PFSK-1 (cell line): ENCODE results near the gene SERPINB10.

Experiments used
- FOXP2 ChIP-seq: optimal IDR thresholded peaks from 2 replicates; pipeline ENCODE3; 2011; ENCODE audit warnings: borderline replicate concordance, control low read depth, inconsistent platforms; ENCODE audit not compliant: insufficient read depth; ENCODE audit errors: extremely low read length, extremely low read depth
- POLR2AphosphoS5 ChIP-seq: IDR thresholded peaks from 2 replicates; pipeline ENCODE4 v1.6.1; 2012; ENCODE audit warnings: low read depth, mild to moderate bottlenecking, control low read depth, low read length, moderate library complexity
- REST ChIP-seq, 2 experiments: IDR thresholded peaks; 2 replicates each; pipeline versions ENCODE4 v1.6.1 to v1.8.0; 2011 to 2012; ENCODE audit warnings: low read depth in 2 of 2, low read length in 2 of 2, control low read depth in 1 of 2, inconsistent platforms in 1 of 2, mild to moderate bottlenecking in 1 of 2, moderate library complexity in 1 of 2; ENCODE audit not compliant: insufficient read depth in 1 of 2
- SIN3A ChIP-seq: IDR thresholded peaks from 2 replicates; pipeline ENCODE4 v1.6.1; 2012; ENCODE audit warnings: mild to moderate bottlenecking, low read length, moderate library complexity, borderline replicate concordance; ENCODE audit not compliant: insufficient read depth
- TAF1 ChIP-seq: IDR thresholded peaks from 2 replicates; pipeline ENCODE4 v1.6.1; 2012; ENCODE audit warnings: low read length, control low read depth, borderline replicate concordance; ENCODE audit not compliant: insufficient read depth

- TF ChIP-seq TAF1 (no peak), SIN3A (no peak), POLR2AphosphoS5 (no peak), REST (IDR thresholded peaks at IDR 0.05; ENCODE audit: insufficient read depth in 1 of 2, low read depth in 2 of 2, low read length in 2 of 2) (no peak), FOXP2 (no peak)
Measured at GRCh38 chr18:63908858-63909257, 1.1 kb downstream of the SERPINB10 start.
